ENCODE data around the gene ATP1A1.
A peak's percentile ranks its signal among the peaks of the same experiment; 100 is the strongest.

ATP1A1 gene

DNA sequence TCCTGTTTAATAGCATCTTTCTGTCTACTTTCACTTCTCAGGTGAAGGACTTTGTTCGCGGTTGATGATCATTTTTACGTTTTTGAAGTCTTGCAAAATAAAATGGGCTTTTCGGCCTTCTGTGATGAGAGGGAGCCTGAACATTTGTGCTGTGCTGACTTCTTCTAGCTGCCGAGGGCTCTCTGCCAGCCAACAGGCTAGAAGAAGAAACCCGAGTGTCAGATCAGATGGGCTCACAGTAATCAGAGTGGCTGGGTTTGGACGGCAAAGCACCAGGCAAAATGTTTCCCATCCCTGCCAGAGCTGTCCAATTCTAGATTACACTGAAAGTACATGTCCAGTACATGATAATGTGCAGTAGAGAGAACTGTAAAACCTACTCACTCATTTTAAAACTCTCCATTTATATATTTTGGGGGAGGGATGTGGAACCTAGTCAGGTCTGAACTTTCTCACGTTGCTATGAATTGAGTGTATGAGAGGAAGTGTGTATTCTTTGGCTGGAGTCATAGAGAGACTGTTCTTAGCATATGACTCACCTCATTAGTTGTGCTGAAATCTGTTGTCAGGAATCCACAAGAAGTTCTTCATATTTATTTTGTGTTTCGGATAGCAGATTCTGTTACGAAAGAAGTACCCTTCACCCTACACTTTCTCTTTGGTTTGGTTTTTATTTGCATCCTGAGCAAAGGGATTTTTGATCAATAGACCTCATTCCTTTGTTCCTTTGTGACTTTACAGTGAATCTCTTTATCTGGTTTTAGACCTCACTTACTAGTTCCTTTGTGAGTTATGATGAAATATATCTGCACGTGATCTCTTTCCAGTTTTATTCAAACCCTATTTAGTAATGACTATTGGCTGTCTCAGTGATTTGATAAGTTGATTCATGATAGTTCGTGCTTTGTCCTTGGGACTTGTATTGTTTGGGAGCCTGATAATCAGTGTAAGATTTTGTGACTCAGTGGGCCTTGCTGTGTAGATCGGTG is 4.8 kb downstream of the ATP1A1 start (continued):
- TF ChIP-seq, protein P1, sequence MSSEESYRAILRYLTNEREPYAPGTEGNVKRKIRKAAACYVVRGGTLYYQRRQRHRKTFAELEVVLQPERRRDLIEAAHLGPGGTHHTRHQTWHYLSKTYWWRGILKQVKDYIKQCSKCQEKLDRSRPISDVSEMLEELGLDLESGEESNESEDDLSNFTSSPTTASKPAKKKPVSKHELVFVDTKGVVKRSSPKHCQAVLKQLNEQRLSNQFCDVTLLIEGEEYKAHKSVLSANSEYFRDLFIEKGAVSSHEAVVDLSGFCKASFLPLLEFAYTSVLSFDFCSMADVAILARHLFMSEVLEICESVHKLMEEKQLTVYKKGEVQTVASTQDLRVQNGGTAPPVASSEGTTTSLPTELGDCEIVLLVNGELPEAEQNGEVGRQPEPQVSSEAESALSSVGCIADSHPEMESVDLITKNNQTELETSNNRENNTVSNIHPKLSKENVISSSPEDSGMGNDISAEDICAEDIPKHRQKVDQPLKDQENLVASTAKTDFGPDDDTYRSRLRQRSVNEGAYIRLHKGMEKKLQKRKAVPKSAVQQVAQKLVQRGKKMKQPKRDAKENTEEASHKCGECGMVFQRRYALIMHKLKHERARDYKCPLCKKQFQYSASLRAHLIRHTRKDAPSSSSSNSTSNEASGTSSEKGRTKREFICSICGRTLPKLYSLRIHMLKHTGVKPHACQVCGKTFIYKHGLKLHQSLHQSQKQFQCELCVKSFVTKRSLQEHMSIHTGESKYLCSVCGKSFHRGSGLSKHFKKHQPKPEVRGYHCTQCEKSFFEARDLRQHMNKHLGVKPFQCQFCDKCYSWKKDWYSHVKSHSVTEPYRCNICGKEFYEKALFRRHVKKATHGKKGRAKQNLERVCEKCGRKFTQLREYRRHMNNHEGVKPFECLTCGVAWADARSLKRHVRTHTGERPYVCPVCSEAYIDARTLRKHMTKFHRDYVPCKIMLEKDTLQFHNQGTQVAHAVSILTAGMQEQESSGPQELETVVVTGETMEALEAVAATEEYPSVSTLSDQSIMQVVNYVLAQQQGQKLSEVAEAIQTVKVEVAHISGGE (tag by site-specific recombination; conservative IDR thresholded peaks at IDR 0.05; ENCODE audit: low read depth), result no peak
- TF ChIP-seq ZNF664 (tag by site-specific recombination; IDR thresholded peaks at IDR 0.05), result no peak
- TF ChIP-seq, protein P2, sequence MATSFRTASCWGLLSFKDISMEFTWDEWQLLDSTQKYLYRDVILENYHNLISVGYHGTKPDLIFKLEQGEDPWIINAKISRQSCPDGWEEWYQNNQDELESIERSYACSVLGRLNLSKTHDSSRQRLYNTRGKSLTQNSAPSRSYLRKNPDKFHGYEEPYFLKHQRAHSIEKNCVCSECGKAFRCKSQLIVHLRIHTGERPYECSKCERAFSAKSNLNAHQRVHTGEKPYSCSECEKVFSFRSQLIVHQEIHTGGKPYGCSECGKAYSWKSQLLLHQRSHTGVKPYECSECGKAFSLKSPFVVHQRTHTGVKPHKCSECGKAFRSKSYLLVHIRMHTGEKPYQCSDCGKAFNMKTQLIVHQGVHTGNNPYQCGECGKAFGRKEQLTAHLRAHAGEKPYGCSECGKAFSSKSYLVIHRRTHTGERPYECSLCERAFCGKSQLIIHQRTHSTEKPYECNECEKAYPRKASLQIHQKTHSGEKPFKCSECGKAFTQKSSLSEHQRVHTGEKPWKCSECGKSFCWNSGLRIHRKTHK (tag by site-specific recombination; IDR thresholded peaks at IDR 0.05), result no peak
- TF ChIP-seq ZNF404 (tag by site-specific recombination; IDR thresholded peaks at IDR 0.05), result no peak
- no peak for TF ChIP-seq ZNF558 (tag by site-specific recombination; IDR thresholded peaks at IDR 0.05)
- no peak for TF ChIP-seq ZNF274 (IDR thresholded peaks at IDR 0.05; ENCODE audit: low read length)
- no peak for TF ChIP-seq ZNF274 (tag by site-specific recombination; IDR thresholded peaks at IDR 0.05; ENCODE audit: borderline replicate concordance)
- no peak for TF ChIP-seq HOXD13 (CRISPR knock-in tag; IDR thresholded peaks at IDR 0.05; ENCODE audit: borderline replicate concordance)
- TF ChIP-seq ZNF311 (tag by site-specific recombination; IDR thresholded peaks at IDR 0.05; ENCODE audit: borderline replicate concordance), result no peak
- no peak for TF ChIP-seq ZNF169 (tag by site-specific recombination; IDR thresholded peaks at IDR 0.05)
- TF ChIP-seq ZBTB17 (tag by site-specific recombination; IDR thresholded peaks at IDR 0.05), result peak; percentile 97
- no peak for TF ChIP-seq KLF8 (tag by site-specific recombination; IDR thresholded peaks at IDR 0.05)
- no peak for TF ChIP-seq BCL11B (tag by site-specific recombination; IDR thresholded peaks at IDR 0.05; ENCODE audit: low read depth)

DNA sequence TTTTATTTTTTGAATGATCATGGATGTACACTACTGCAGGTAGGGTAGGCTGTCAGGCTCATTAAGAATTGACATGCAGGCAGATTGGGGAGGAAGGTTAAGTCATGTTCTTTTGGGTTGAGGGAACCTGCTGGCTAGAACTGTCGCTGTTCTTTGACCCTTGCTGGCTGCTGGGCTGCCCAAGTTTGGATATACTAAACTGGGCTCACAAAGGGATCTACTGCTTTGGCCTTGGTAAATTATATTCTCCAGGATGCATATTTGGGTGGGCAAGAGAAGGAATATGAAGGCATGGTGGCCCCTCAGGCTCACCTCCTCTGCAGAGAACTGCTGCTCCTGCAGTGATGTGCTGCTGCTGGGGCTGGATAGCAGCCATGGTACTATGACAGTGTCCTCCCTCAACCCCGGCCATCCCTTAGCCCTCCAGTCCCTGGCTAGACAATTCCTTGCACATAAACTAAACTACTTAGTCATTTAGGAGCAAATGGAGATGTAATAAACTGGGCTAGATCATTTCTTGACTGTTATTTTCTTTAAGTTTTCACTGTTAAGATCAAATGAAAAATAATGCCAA is 6.1 kb downstream of the ATP1A1 start:
- no peak overlapping the region for H3K27ac ChIP-seq (ENCODE audit: extremely low read depth, low read depth, low read length)
- H3K4me3 ChIP-seq (ENCODE audit: low read depth, low read length), result no peak overlapping the region
- no peaks in the 10 kb centered on the region for H3K9me3 ChIP-seq (ENCODE audit: control insufficient read depth, insufficient read depth, low read depth, low read length)
- POLR2A ChIA-PET, result no interaction called here
- TF ChIP-seq, protein P3, sequence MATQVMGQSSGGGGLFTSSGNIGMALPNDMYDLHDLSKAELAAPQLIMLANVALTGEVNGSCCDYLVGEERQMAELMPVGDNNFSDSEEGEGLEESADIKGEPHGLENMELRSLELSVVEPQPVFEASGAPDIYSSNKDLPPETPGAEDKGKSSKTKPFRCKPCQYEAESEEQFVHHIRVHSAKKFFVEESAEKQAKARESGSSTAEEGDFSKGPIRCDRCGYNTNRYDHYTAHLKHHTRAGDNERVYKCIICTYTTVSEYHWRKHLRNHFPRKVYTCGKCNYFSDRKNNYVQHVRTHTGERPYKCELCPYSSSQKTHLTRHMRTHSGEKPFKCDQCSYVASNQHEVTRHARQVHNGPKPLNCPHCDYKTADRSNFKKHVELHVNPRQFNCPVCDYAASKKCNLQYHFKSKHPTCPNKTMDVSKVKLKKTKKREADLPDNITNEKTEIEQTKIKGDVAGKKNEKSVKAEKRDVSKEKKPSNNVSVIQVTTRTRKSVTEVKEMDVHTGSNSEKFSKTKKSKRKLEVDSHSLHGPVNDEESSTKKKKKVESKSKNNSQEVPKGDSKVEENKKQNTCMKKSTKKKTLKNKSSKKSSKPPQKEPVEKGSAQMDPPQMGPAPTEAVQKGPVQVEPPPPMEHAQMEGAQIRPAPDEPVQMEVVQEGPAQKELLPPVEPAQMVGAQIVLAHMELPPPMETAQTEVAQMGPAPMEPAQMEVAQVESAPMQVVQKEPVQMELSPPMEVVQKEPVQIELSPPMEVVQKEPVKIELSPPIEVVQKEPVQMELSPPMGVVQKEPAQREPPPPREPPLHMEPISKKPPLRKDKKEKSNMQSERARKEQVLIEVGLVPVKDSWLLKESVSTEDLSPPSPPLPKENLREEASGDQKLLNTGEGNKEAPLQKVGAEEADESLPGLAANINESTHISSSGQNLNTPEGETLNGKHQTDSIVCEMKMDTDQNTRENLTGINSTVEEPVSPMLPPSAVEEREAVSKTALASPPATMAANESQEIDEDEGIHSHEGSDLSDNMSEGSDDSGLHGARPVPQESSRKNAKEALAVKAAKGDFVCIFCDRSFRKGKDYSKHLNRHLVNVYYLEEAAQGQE (tag by site-specific recombination; IDR thresholded peaks at IDR 0.05), result peak; percentile 74
- TF ChIP-seq, protein P4, sequence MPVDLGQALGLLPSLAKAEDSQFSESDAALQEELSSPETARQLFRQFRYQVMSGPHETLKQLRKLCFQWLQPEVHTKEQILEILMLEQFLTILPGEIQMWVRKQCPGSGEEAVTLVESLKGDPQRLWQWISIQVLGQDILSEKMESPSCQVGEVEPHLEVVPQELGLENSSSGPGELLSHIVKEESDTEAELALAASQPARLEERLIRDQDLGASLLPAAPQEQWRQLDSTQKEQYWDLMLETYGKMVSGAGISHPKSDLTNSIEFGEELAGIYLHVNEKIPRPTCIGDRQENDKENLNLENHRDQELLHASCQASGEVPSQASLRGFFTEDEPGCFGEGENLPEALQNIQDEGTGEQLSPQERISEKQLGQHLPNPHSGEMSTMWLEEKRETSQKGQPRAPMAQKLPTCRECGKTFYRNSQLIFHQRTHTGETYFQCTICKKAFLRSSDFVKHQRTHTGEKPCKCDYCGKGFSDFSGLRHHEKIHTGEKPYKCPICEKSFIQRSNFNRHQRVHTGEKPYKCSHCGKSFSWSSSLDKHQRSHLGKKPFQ (tag by site-specific recombination; IDR thresholded peaks at IDR 0.05), result no peak
- CTCF ChIA-PET, result no interaction called here
- peaks cover 0 to 9% of the 10 kb centered on the region in 2 experiments; a peak in 1 of 3 replicates for H3K36me3 ChIP-seq (ENCODE audit: control insufficient read depth in 2 of 2, insufficient read depth in 1 of 2, low read length in 2 of 2)
- peaks cover 43% of the 10 kb centered on the region for H3K4me1 ChIP-seq (ENCODE audit: control insufficient read depth, insufficient read depth, low read length)
